SK-N-MC (cell line): ENCODE results near the gene MCF2L.

Experiments used
- EZH2 ChIP-seq: fragments of 200-600 bp; sonication (generic); IDR thresholded peaks from one replicate; pipeline ENCODE4 v1.6.1; 2017; ENCODE audit warnings: antibody characterized with exemption
- POLR2AphosphoS5 ChIP-seq: IDR thresholded peaks from 2 replicates; pipeline ENCODE4 v1.6.1; 2012; ENCODE audit warnings: mild to moderate bottlenecking, low read depth, low read length, borderline replicate concordance

DNA sequence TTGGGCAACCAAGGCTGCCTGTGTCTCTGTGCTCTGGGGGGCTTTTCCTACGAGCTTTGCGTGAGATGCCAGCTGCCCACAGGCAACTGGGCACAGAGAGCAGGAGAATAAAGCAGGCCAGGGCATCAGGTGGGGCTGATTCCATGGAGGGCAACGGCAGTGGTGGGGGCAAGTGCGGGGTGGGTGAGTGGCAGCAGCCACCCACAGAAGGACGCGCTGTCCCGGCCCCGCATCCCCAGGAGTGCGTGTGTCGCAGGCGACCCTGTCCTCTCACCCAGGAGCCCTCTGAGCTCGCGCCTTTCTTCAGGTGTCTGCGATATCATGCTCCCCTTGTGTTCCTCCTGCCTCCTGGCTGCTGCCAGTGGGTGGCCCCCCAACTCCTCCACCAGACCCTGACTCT, 67.4 kb downstream of the MCF2L start:
- no peak for TF ChIP-seq POLR2AphosphoS5
- TF ChIP-seq EZH2 = no peak
